ENCODE measurements around the gene PACSIN2. TPM values are rescaled to one million over a fixed set of nuclear protein-coding genes. Genes with fewer than 3 reads are reported as not detected.

PACSIN2 gene
- total and polyA plus RNA-seq, 10 of the 15 experiments (the other 5 are each of a cell fraction or from before 2014, with no cell fraction given): 0.93 to 78.7 (median 46.8) TPM

DNA sequence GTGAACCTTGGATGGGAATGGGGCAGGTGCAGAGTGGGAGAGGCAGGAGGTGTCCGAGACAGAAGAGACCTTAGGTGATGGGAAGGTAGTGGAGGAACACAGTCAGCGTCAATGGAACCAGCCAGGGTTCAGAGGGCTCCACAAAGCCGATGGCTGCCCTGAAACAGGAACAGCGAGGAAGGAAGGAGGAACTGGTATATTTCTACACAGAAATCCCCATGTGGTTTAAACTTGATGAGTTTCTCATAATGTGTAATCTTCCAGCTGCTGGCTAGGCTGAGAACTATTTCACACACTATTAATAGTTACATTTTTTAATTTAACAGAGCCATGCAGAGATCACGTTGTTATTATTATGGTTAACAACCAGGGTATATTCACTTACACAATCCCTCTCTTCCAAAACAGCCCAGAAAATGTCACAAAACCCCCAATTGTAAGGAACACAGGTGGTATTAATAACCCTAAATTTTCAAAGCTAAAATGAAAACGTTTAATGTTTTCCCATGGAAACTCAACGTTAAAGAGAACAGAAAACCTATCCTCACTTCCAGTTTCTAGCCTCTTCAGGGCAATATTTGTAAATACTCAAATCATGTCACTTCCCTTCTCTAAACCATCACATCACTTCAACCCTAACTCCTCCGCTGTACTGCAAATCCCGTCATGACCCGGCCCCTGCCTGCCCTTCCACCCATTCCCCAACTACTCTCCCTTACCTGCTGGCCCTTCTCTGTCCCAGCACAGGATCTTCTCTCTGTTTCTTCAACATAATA, 83.3 kb downstream of the PACSIN2 start (continued):
- TF ChIP-seq, protein P1, sequence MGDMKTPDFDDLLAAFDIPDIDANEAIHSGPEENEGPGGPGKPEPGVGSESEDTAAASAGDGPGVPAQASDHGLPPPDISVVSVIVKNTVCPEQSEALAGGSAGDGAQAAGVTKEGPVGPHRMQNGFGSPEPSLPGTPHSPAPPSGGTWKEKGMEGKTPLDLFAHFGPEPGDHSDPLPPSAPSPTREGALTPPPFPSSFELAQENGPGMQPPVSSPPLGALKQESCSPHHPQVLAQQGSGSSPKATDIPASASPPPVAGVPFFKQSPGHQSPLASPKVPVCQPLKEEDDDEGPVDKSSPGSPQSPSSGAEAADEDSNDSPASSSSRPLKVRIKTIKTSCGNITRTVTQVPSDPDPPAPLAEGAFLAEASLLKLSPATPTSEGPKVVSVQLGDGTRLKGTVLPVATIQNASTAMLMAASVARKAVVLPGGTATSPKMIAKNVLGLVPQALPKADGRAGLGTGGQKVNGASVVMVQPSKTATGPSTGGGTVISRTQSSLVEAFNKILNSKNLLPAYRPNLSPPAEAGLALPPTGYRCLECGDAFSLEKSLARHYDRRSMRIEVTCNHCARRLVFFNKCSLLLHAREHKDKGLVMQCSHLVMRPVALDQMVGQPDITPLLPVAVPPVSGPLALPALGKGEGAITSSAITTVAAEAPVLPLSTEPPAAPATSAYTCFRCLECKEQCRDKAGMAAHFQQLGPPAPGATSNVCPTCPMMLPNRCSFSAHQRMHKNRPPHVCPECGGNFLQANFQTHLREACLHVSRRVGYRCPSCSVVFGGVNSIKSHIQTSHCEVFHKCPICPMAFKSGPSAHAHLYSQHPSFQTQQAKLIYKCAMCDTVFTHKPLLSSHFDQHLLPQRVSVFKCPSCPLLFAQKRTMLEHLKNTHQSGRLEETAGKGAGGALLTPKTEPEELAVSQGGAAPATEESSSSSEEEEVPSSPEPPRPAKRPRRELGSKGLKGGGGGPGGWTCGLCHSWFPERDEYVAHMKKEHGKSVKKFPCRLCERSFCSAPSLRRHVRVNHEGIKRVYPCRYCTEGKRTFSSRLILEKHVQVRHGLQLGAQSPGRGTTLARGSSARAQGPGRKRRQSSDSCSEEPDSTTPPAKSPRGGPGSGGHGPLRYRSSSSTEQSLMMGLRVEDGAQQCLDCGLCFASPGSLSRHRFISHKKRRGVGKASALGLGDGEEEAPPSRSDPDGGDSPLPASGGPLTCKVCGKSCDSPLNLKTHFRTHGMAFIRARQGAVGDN (IDR thresholded peaks at IDR 0.05): peak; percentile 75
- TF ChIP-seq, protein P2, sequence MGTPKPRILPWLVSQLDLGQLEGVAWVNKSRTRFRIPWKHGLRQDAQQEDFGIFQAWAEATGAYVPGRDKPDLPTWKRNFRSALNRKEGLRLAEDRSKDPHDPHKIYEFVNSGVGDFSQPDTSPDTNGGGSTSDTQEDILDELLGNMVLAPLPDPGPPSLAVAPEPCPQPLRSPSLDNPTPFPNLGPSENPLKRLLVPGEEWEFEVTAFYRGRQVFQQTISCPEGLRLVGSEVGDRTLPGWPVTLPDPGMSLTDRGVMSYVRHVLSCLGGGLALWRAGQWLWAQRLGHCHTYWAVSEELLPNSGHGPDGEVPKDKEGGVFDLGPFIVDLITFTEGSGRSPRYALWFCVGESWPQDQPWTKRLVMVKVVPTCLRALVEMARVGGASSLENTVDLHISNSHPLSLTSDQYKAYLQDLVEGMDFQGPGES (IDR thresholded peaks at IDR 0.05): no peak
- TF ChIP-seq, protein P3, sequence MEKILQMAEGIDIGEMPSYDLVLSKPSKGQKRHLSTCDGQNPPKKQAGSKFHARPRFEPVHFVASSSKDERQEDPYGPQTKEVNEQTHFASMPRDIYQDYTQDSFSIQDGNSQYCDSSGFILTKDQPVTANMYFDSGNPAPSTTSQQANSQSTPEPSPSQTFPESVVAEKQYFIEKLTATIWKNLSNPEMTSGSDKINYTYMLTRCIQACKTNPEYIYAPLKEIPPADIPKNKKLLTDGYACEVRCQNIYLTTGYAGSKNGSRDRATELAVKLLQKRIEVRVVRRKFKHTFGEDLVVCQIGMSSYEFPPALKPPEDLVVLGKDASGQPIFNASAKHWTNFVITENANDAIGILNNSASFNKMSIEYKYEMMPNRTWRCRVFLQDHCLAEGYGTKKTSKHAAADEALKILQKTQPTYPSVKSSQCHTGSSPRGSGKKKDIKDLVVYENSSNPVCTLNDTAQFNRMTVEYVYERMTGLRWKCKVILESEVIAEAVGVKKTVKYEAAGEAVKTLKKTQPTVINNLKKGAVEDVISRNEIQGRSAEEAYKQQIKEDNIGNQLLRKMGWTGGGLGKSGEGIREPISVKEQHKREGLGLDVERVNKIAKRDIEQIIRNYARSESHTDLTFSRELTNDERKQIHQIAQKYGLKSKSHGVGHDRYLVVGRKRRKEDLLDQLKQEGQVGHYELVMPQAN (conservative IDR thresholded peaks at IDR 0.05): no peak
- no peak for TF ChIP-seq HDAC2 (IDR thresholded peaks at IDR 0.05)
- TF ChIP-seq ATF3 (IDR thresholded peaks at IDR 0.05; ENCODE audit: borderline replicate concordance, extremely low read depth, low read depth, low read length): no peak
- TF ChIP-seq, protein P4, sequence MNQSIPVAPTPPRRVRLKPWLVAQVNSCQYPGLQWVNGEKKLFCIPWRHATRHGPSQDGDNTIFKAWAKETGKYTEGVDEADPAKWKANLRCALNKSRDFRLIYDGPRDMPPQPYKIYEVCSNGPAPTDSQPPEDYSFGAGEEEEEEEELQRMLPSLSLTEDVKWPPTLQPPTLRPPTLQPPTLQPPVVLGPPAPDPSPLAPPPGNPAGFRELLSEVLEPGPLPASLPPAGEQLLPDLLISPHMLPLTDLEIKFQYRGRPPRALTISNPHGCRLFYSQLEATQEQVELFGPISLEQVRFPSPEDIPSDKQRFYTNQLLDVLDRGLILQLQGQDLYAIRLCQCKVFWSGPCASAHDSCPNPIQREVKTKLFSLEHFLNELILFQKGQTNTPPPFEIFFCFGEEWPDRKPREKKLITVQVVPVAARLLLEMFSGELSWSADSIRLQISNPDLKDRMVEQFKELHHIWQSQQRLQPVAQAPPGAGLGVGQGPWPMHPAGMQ (IDR thresholded peaks at IDR 0.05; ENCODE audit: borderline replicate concordance): no peak
- no peak for TF ChIP-seq SREBF2 (IDR thresholded peaks at IDR 0.05; ENCODE audit: low read length)
- TF ChIP-seq NR2F1 (conservative IDR thresholded peaks at IDR 0.05): peak; percentile 71
- TF ChIP-seq SMAD1 (IDR thresholded peaks at IDR 0.05; ENCODE audit: low read depth, partially characterized antibody): no peak
- TF ChIP-seq NFIC (IDR thresholded peaks at IDR 0.05; ENCODE audit: low read depth, low read length): peak; percentile 92
- TF ChIP-seq, protein P5, sequence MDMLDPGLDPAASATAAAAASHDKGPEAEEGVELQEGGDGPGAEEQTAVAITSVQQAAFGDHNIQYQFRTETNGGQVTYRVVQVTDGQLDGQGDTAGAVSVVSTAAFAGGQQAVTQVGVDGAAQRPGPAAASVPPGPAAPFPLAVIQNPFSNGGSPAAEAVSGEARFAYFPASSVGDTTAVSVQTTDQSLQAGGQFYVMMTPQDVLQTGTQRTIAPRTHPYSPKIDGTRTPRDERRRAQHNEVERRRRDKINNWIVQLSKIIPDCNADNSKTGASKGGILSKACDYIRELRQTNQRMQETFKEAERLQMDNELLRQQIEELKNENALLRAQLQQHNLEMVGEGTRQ (IDR thresholded peaks at IDR 0.05; ENCODE audit: borderline replicate concordance, low read depth, low read length): no peak
- peak; percentile 54; the same call in 1 of the 2 replicates for TF ChIP-seq POLR2A (IDR thresholded peaks at IDR 0.05; ENCODE audit: low read depth, low read length)
- no peak for TF ChIP-seq BRCA1 (IDR thresholded peaks at IDR 0.05; ENCODE audit: low read depth, low read length)
- TF ChIP-seq MTA2 (IDR thresholded peaks at IDR 0.05; ENCODE audit: low read depth): peak; percentile 90
- TF ChIP-seq CREB1 (IDR thresholded peaks at IDR 0.05; ENCODE audit: low read depth): peak; percentile 61; the same call in 1 of the 2 replicates
- no peak for TF ChIP-seq LARP7 (IDR thresholded peaks at IDR 0.05)
- TF ChIP-seq KDM1A (IDR thresholded peaks at IDR 0.05; ENCODE audit: borderline replicate concordance): no peak
- TF ChIP-seq IKZF1 (conservative IDR thresholded peaks at IDR 0.05): peak; percentile 93
- TF ChIP-seq EED (IDR thresholded peaks at IDR 0.05; ENCODE audit: low read depth): peak; percentile 93
- TF ChIP-seq PML (IDR thresholded peaks at IDR 0.05; ENCODE audit: low read length): no peak
- no peak for TF ChIP-seq POLR2AphosphoS2 (IDR thresholded peaks at IDR 0.05; ENCODE audit: low read depth, low read length)

Measured in GM12878 (cell line).